Immature natural killer cell (primary cell): ENCODE results near the gene USB1. TPM values are rescaled to one million over a fixed set of nuclear protein-coding genes. Genes with fewer than 3 reads are reported as not detected.

Experiments
- DNase-seq, 3 donors: peaks; one replicate each; pipeline ENCODE4 v3.0.0; 2022; ENCODE audit warnings: mixed read lengths in 1 of 3
- H3K27ac Mint-ChIP-seq, 6 donors: one replicate each; pipeline ENCODE4 v1.8.0; 2020; ENCODE audit warnings: mixed read lengths in 6 of 6, mild to moderate bottlenecking in 5 of 6, inconsistent platforms in 4 of 6, moderate library complexity in 3 of 6
- H3K27me3 Mint-ChIP-seq, 3 donors: one replicate each; pipeline ENCODE4 v1.8.0; 2020 to 2021; ENCODE audit warnings: low read depth in 3 of 3, mild to moderate bottlenecking in 3 of 3, mixed read lengths in 3 of 3, moderate library complexity in 3 of 3, inconsistent platforms in 1 of 3
- H3K36me3 Mint-ChIP-seq, 3 donors: one replicate each; pipeline ENCODE4 v1.8.0; 2020; ENCODE audit warnings: mixed read lengths in 3 of 3, inconsistent platforms in 2 of 3, mild to moderate bottlenecking in 2 of 3
- H3K4me1 Mint-ChIP-seq, 2 donors: one replicate each; pipeline ENCODE4 v1.8.0; 2020; ENCODE audit warnings: inconsistent platforms in 2 of 2, mild to moderate bottlenecking in 2 of 2, mixed read lengths in 2 of 2, moderate library complexity in 1 of 2
- H3K4me3 Mint-ChIP-seq, 5 donors: one replicate each; pipeline ENCODE4 v1.8.0; 2020; ENCODE audit warnings: mild to moderate bottlenecking in 5 of 5, mixed read lengths in 5 of 5, inconsistent platforms in 3 of 5, moderate library complexity in 3 of 5
- H3K9me3 Mint-ChIP-seq, 6 donors: one replicate each; pipeline ENCODE4 v1.8.0; 2020; ENCODE audit warnings: mild to moderate bottlenecking in 6 of 6, mixed read lengths in 6 of 6, inconsistent platforms in 4 of 6, moderate library complexity in 3 of 6
- polyA plus RNA-seq, 3 donors: library from polyadenylated mRNA; unstranded; fragments of 300-500 nt; fragmentation: Illumina TruSeq; gene quantifications; one replicate each; pipeline ENCODE4 v1.2.3, GENCODE V29; 2021

The USB1 gene
- polyA plus RNA-seq, 3 donors from 2014 or later, result 43.3 to 104 (median 88.7) TPM

GRCh38 chr16:58041628-58041955 lies 40.4 kb downstream of the USB1 start:
- Mint-ChIP-seq H3K36me3 (no peaks in the 10 kb centered on the region), H3K4me1 (no peaks in the 10 kb centered on the region), H3K4me3 (no peak overlapping the region), H3K9me3 (no peaks in the 10 kb centered on the region), H3K27ac (no peak overlapping the region), H3K27me3 (no peaks in the 10 kb centered on the region)
- no peak for DNase-seq

GRCh38 chr16:58042001-58042885 lies 41.0 kb downstream of the USB1 start:
- Mint-ChIP-seq H3K36me3 (no peaks in the 10 kb centered on the region), H3K9me3 (no peaks in the 10 kb centered on the region), H3K27me3 (no peaks in the 10 kb centered on the region), H3K4me3 (no peak overlapping the region), H3K27ac (no peak overlapping the region), H3K4me1 (no peaks in the 10 kb centered on the region)
- DNase-seq, result no peak

DNA sequence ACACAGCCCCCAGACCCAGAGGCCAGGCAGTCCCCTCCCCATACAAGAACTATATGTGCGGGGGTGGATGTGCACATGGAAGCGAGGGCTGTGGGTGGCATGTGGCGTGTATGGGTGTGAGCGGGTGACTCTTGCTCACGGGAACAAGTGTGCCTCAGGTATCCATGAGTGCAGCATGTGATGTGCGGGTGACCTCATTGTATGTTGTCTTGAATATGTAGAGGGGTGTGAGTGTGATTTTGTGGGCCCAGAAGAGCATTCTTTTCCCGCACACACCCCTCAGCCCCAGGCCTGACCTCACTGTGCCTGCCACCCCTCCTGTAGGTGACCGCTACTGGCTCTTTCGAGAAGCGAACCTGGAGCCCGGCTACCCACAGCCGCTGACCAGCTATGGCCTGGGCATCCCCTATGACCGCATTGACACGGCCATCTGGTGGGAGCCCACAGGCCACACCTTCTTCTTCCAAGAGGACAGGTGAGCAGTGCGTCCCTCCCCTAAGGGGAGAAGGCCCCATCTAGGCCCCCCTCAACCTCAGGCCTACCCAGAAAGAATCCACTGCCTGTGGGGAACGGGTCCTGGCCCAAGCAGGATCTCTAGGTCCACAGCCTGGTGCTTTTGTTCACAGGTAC lies 41.8 kb downstream of the USB1 start:
- Mint-ChIP-seq H3K4me1 (no peaks in the 10 kb centered on the region), H3K36me3 (no peaks in the 10 kb centered on the region), H3K27me3 (no peaks in the 10 kb centered on the region), H3K27ac (no peak overlapping the region), H3K4me3 (no peak overlapping the region), H3K9me3 (no peaks in the 10 kb centered on the region)
- DNase-seq, result no peak

- H3K27ac Mint-ChIP-seq, result no peak overlapping the region
- no peaks in the 10 kb centered on the region for H3K4me1 Mint-ChIP-seq
- H3K9me3 Mint-ChIP-seq, result no peaks in the 10 kb centered on the region
- no peaks in the 10 kb centered on the region for H3K36me3 Mint-ChIP-seq
- no peak overlapping the region for H3K4me3 Mint-ChIP-seq
- no peak for DNase-seq
- no peaks in the 10 kb centered on the region for H3K27me3 Mint-ChIP-seq
Observed at GRCh38 chr16:58043571-58044155, 42.5 kb downstream of the USB1 start.

GRCh38 chr16:58044266-58045019 lies 43.2 kb downstream of the USB1 start:
- Mint-ChIP-seq H3K27me3 (peaks cover 0 to 2% (median 0%) of the 10 kb centered on the region in 3 donors), H3K4me1 (no peaks in the 10 kb centered on the region), H3K36me3 (no peaks in the 10 kb centered on the region), H3K9me3 (no peaks in the 10 kb centered on the region), H3K4me3 (no peak overlapping the region), H3K27ac (no peak overlapping the region)
- no peak for DNase-seq

DNA sequence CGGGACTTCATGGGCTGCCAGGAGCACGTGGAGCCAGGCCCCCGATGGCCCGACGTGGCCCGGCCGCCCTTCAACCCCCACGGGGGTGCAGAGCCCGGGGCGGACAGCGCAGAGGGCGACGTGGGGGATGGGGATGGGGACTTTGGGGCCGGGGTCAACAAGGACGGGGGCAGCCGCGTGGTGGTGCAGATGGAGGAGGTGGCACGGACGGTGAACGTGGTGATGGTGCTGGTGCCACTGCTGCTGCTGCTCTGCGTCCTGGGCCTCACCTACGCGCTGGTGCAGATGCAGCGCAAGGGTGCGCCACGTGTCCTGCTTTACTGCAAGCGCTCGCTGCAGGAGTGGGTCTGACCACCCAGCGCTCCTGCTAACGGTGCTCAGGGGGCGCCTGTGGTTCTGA lies 43.9 kb downstream of the USB1 start:
- Mint-ChIP-seq H3K27me3 (peaks cover 0 to 4% (median 0%) of the 10 kb centered on the region in 3 donors), H3K4me1 (no peaks in the 10 kb centered on the region), H3K36me3 (no peaks in the 10 kb centered on the region), H3K27ac (no peak overlapping the region), H3K9me3 (no peaks in the 10 kb centered on the region), H3K4me3 (no peak overlapping the region)
- DNase-seq, result no peak

DNA sequence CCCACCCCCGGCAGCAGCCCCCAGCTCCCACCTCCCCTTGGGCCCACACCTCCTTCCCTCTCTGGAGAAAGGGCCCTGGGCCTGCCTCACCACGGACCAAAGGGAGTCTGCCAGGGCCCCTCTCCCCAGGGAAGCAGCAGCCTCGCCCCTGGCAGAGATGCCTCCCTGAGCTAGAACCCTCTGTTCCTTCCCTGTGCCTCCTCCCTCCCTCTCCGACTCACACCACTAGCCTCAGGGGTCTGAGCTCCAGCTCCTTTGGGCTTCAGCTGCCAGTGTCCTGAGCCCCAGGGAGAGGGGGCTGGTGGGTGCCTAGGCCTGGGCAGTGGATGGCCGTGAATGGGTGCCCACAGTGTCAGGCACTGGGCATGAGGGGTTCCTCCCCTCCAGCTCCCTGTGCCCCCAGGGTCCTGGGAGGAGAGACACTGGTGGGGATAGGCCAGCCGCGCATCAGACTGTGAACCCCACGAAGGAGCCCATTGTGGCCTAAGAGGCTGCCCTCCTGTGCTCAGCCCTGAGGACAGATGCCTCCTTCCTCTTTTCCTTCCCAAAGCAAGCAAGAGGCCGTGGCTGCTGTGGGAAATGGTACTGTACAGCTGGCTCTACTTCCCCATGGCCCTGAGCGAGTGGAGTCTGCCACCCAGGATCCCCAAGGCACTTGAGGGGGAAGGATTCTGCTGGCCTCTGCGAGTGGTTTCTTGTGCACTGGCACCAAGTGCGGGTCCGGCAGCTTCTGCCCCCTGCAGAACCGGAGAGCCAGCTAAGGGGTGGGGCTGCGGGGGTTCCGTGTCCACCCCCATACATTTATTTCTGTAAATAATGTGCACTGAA lies 45.1 kb downstream of the USB1 start:
- Mint-ChIP-seq H3K4me1 (no peaks in the 10 kb centered on the region), H3K27ac (no peak overlapping the region), H3K4me3 (no peak overlapping the region), H3K36me3 (no peaks in the 10 kb centered on the region), H3K27me3 (peaks cover 0 to 6% (median 0%) of the 10 kb centered on the region in 3 donors), H3K9me3 (no peaks in the 10 kb centered on the region)
- DNase-seq, result no peak

- no peak for DNase-seq
- H3K36me3 Mint-ChIP-seq, result no peaks in the 10 kb centered on the region
- H3K4me1 Mint-ChIP-seq, result no peaks in the 10 kb centered on the region
- H3K4me3 Mint-ChIP-seq, result no peak overlapping the region
- peaks cover 0 to 6% (median 0%) of the 10 kb centered on the region in 3 donors for H3K27me3 Mint-ChIP-seq
- H3K27ac Mint-ChIP-seq, result no peak overlapping the region
- H3K9me3 Mint-ChIP-seq, result no peaks in the 10 kb centered on the region
Observed at GRCh38 chr16:58046936-58047335, 45.7 kb downstream of the USB1 start.

DNA sequence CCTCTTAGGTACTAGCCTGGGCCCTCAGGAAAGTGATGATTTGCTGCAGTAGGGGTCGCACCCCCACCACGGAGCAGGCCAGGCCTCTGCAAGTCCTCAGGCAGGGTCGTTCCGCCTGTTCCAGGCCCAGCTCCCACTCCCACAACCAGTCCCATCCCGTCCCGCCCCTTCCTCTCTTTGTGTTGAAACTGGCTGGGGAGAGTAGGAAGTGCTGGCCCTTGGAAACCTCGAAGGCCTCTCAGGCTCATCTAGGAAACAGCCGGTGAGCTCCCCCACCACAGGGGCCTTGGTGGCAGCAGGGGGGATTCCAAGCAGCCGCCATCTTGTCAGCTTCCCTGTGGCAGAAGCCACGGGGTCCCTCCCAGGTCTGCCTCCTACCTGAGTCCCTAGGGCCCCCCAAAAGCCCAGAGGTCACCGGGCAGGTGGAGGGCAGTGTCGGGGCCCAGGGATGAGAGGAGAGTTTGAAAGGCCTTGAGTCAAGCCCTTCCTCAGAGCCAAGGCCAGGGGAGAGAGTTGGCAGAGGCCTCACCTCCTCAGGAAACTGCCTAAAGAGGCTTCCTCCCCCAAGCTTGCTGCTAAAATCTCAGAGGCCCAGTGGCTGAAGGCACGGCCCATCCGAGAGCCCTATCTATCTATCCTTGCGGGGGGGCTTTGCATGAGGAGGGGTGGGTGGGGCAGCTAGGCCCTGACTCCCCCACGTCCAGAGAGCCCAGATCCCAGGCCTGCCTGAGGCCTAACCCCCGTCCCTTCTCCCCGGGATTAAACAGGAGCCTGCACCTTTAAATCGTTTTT lies 46.5 kb downstream of the USB1 start:
- no peak overlapping the region for H3K4me3 Mint-ChIP-seq
- no peaks in the 10 kb centered on the region for H3K4me1 Mint-ChIP-seq
- H3K36me3 Mint-ChIP-seq, result no peaks in the 10 kb centered on the region
- no peaks in the 10 kb centered on the region for H3K9me3 Mint-ChIP-seq
- peaks cover 0 to 6% (median 0%) of the 10 kb centered on the region in 3 donors for H3K27me3 Mint-ChIP-seq
- H3K27ac Mint-ChIP-seq, result no peak overlapping the region
- no peak for DNase-seq

DNA sequence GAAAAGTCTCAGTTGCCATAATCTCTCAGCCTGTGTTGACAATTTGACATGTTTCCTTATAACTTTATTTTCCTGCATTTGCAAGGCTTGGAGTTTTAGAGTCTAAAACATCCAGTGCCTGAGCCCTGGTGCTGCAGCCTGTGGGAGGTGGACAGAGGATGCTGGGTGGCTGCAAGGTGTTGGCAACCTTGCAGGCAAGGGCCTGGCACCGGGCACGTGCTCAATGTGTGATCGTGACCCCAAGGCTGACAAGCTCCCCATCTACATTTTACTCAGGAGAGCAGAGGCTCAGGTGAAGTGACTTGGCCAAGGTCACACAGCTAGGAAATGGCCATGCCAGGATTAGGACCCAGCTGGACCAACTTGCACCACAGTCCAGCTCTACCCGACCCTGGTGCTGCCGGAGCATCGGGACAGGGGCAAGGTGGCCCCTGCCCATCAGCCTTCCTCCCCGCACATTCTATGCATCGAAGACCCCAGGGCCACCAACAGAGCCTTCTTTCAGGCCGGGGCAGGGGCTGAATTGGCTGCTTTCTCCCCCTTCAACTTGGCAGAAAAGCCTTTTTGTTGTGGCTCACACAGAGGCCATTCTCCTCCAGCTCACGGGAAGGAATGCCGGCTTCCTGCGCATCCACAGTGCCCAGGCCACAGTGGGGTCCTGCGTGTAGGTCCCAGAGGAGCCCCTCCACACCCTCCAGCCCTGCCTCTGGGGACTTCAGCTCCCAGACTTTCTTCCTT lies 47.5 kb downstream of the USB1 start:
- Mint-ChIP-seq H3K9me3 (no peaks in the 10 kb centered on the region), H3K27ac (no peak overlapping the region), H3K4me1 (no peaks in the 10 kb centered on the region), H3K36me3 (no peaks in the 10 kb centered on the region), H3K4me3 (no peak overlapping the region), H3K27me3 (peaks cover 0 to 6% (median 0%) of the 10 kb centered on the region in 3 donors)
- no peak for DNase-seq

DNA sequence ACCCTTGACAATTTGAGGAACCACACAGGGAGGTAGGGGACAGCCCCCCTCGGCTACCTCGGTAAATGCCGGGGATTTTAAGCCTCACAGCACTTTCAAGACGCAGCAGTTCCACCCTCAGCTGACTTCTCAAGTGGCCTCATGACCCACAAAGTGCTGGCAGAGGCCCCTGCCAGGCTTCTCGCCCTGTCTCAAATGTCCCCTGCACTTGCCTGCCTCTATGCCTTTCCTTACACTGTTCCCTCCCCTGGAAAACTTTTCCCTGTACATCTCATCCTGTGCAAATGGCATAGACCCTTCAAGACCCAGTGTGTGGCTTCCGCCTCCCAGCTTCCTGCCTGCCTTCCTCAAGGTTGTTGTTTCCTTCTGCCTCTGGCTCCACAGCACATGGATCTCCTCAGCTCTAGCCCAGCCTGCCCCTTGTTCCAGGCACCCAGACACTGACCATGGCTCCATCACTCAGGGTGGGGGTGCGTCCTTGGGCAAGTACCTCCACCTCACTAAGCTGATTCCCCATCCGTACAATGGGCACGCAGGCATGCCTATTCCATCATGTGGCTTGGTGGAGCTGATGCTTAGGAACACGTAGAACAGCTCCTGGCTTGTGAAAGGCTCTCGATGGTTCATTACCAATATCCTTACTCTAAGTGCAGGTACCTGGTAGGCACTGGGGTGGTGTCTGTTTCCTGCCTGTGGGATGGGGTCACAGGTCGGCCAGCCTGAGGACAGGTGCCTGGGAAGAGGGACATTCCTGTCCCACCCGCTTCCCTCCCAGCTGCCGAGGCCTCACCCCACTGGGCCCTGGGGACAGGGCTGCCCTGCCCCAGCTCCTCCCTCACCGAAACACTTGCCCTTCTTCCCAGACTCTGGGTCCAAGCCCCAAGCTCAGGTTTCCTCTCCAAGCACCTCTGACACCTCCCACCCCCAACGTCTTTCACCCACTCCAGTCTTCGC lies 48.3 kb downstream of the USB1 start:
- Mint-ChIP-seq H3K36me3 (no peaks in the 10 kb centered on the region), H3K4me3 (no peak overlapping the region), H3K27ac (no peak overlapping the region), H3K9me3 (no peaks in the 10 kb centered on the region), H3K27me3 (peaks cover 0 to 6% (median 0%) of the 10 kb centered on the region in 3 donors), H3K4me1 (no peaks in the 10 kb centered on the region)
- DNase-seq, result no peak
